Endothelial cell of umbilical vein (primary cell): ENCODE measurements around the gene CXCL17.

Experiments used
- CTCF ChIP-seq, 2 donors: IDR thresholded peaks; 1 replicate in 1 of 2; 2 replicates in 1 of 2; pipeline ENCODE4 v1.5.1; 2011; ENCODE audit warnings: low read length in 2 of 2, mild to moderate bottlenecking in 2 of 2, moderate library complexity in 2 of 2, control low read depth in 1 of 2, inconsistent platforms in 1 of 2, low read depth in 1 of 2; ENCODE audit not compliant: insufficient read depth in 1 of 2; ENCODE audit errors: extremely low read depth in 1 of 2
- EZH2 ChIP-seq: IDR thresholded peaks from 2 replicates; pipeline ENCODE4 v1.6.1; 2012; ENCODE audit warnings: borderline replicate concordance, low read depth, mild to moderate bottlenecking, moderate library complexity, low read length, inconsistent platforms; ENCODE audit not compliant: severe bottlenecking
- JUN ChIP-seq: IDR thresholded peaks from 2 replicates; pipeline ENCODE4 v1.6.1; 2011; ENCODE audit warnings: borderline replicate concordance, low read depth; ENCODE audit not compliant: insufficient read length, insufficient read depth
- MAX ChIP-seq: IDR thresholded peaks from 2 replicates; pipeline ENCODE4 v1.6.1; 2011; ENCODE audit not compliant: insufficient read depth, insufficient read length
- POLR2A ChIP-seq: IDR thresholded peaks from 2 replicates; pipeline ENCODE4 v1.6.1; 2012; ENCODE audit warnings: low read depth, mild to moderate bottlenecking, control low read depth, low read length
- POLR2AphosphoS5 ChIP-seq: IDR thresholded peaks from 2 replicates; pipeline ENCODE4 v1.6.1; 2012; ENCODE audit warnings: low read depth, mild to moderate bottlenecking, control low read depth, low read length, moderate library complexity; ENCODE audit not compliant: insufficient read depth

GRCh38 chr19:42468273-42468796 lies 25.6 kb upstream of the CXCL17 start:
- TF ChIP-seq CTCF (IDR thresholded peaks at IDR 0.05; ENCODE audit: extremely low read depth in 1 of 2, insufficient read depth in 1 of 2, low read depth in 1 of 2, low read length in 2 of 2) (no peak), EZH2 (no peak), POLR2A (no peak), MAX (no peak), JUN (no peak), POLR2AphosphoS5 (no peak)
